KOPT-K1 (cell line): ENCODE measurements around the gene BANK1.

Experiments used
- H3K27ac ChIP-seq: fragments of 200-600 bp; sonication (generic); 2 replicates; pipeline ENCODE4 v1.5.1; 2016; ENCODE audit warnings: antibody characterized with exemption, mild to moderate bottlenecking, low read depth, low read length; ENCODE audit not compliant: poor library complexity, severe bottlenecking
- H3K36me3 ChIP-seq: fragments of 200-600 bp; sonication (generic); 2 replicates; pipeline ENCODE4 v1.5.1; 2017; ENCODE audit warnings: antibody characterized with exemption, mild to moderate bottlenecking, low read length, moderate library complexity; ENCODE audit not compliant: insufficient read depth
- H3K9me3 ChIP-seq: fragments of 200-600 bp; sonication (generic); 2 replicates; pipeline ENCODE4 v1.5.1; 2017; ENCODE audit warnings: antibody characterized with exemption, low read length, mild to moderate bottlenecking; ENCODE audit not compliant: insufficient read depth, poor library complexity, severe bottlenecking

The BANK1 gene

GRCh38 chr4:101790521-101791181 is at the start of gene BANK1:
Gene BANK1 (plus strand): TSS chr4:101790730. CDS start chr4:101790881, 151 bp downstream.
- no peaks in the 10 kb centered on the region for H3K36me3 ChIP-seq
- H3K27ac ChIP-seq: no peak within 1 kb of the TSS

GRCh38 chr4:101753721-101754120 is 36.8 kb upstream of the BANK1 start:
- no peaks in the 10 kb centered on the region for H3K36me3 ChIP-seq
- H3K9me3 ChIP-seq: no peaks in the 10 kb centered on the region
- no peak overlapping the region for H3K27ac ChIP-seq

More at GRCh38 chr4:101790521-101791181, at the start of gene BANK1:
- H3K9me3 ChIP-seq: peaks cover 10% of the 10 kb centered on the region

GRCh38 chr4:101756181-101756580 is 34.3 kb upstream of the BANK1 start:
- Histone ChIP-seq H3K36me3 (no peaks in the 10 kb centered on the region), H3K9me3 (no peaks in the 10 kb centered on the region), H3K27ac (no peak overlapping the region)

GRCh38 chr4:101761405-101761804 is 29.1 kb upstream of the BANK1 start:
- no peaks in the 10 kb centered on the region for H3K9me3 ChIP-seq
- H3K27ac ChIP-seq: no peak overlapping the region
- no peaks in the 10 kb centered on the region for H3K36me3 ChIP-seq

- Histone ChIP-seq H3K36me3 (no peaks in the 10 kb centered on the region), H3K27ac (no peak overlapping the region), H3K9me3 (no peaks in the 10 kb centered on the region)
Measured at GRCh38 chr4:101762025-101762424, 28.5 kb upstream of the BANK1 start.

GRCh38 chr4:101762534-101762933 is 28.0 kb upstream of the BANK1 start:
- Histone ChIP-seq H3K27ac (no peak overlapping the region), H3K36me3 (no peaks in the 10 kb centered on the region), H3K9me3 (no peaks in the 10 kb centered on the region)

GRCh38 chr4:101763576-101763975 is 27.0 kb upstream of the BANK1 start:
- no peaks in the 10 kb centered on the region for H3K36me3 ChIP-seq
- H3K9me3 ChIP-seq: no peaks in the 10 kb centered on the region
- H3K27ac ChIP-seq: no peak overlapping the region

- Histone ChIP-seq H3K36me3 (no peaks in the 10 kb centered on the region), H3K27ac (no peak overlapping the region)
Measured at GRCh38 chr4:101774807-101775206, 15.7 kb upstream of the BANK1 start.

GRCh38 chr4:101777431-101777830 is 13.1 kb upstream of the BANK1 start:
- Histone ChIP-seq H3K36me3 (no peaks in the 10 kb centered on the region), H3K9me3 (no peaks in the 10 kb centered on the region), H3K27ac (no peak overlapping the region)

More at GRCh38 chr4:101774807-101775206, 15.7 kb upstream of the BANK1 start:
- peaks cover 6% of the 10 kb centered on the region for H3K9me3 ChIP-seq

GRCh38 chr4:101780284-101780683 is 10.2 kb upstream of the BANK1 start:
- Histone ChIP-seq H3K36me3 (no peaks in the 10 kb centered on the region), H3K9me3 (no peaks in the 10 kb centered on the region), H3K27ac (no peak overlapping the region)

GRCh38 chr4:101782546-101782945 is 8.0 kb upstream of the BANK1 start:
- no peaks in the 10 kb centered on the region for H3K36me3 ChIP-seq
- no peak overlapping the region for H3K27ac ChIP-seq
- H3K9me3 ChIP-seq: no peaks in the 10 kb centered on the region

- no peaks in the 10 kb centered on the region for H3K9me3 ChIP-seq
- H3K36me3 ChIP-seq: no peaks in the 10 kb centered on the region
- no peak overlapping the region for H3K27ac ChIP-seq
Measured at GRCh38 chr4:101784957-101785356, 5.6 kb upstream of the BANK1 start.

- Histone ChIP-seq H3K36me3 (no peaks in the 10 kb centered on the region), H3K9me3 (peaks cover 2% of the 10 kb centered on the region), H3K27ac (no peak overlapping the region)
Measured at GRCh38 chr4:101785486-101785885, 5.0 kb upstream of the BANK1 start.

GRCh38 chr4:101787701-101788316 is 2.7 kb upstream of the BANK1 start:
- peaks cover 10% of the 10 kb centered on the region for H3K9me3 ChIP-seq
- no peaks in the 10 kb centered on the region for H3K36me3 ChIP-seq
- no peak overlapping the region for H3K27ac ChIP-seq

- Histone ChIP-seq H3K27ac (no peak overlapping the region), H3K9me3 (peaks cover 10% of the 10 kb centered on the region), H3K36me3 (no peaks in the 10 kb centered on the region)
Measured at GRCh38 chr4:101791182-101791558, 640 bp downstream of the BANK1 start.

- H3K36me3 ChIP-seq: no peaks in the 10 kb centered on the region
- H3K27ac ChIP-seq: no peak overlapping the region
- H3K9me3 ChIP-seq: peaks cover 10% of the 10 kb centered on the region
Measured at GRCh38 chr4:101792056-101792590, 1.6 kb downstream of the BANK1 start.
